Eye (tissue), 1 donor: ENCODE data around the gene TREM2.
"Not testable (repeated sequence)": the region's sequence is repeated elsewhere in the genome, so short reads cannot be mapped to it uniquely, and the experiment has no call there.

Experiments
- DNase-seq: peaks from one replicate; pipeline ENCODE4 v3.0.0-alpha.2; 2015

The TREM2 gene

GRCh38 chr6:41153992-41154625 lies 8.8 kb downstream of the TREM2 start, which contains the start of gene TREML1:
Gene TREML1, minus strand, starts transcription at chr6:41154347. Its CDS starts 59 bp downstream, at chr6:41154288.
- no peak for DNase-seq

- DNase-seq = no peak
These were observed 9.5 kb downstream of the TREM2 start for GRCh38 chr6:41153451-41153850.

GRCh38 chr6:41150671-41151070 lies 12.2 kb downstream of the TREM2 start:
- DNase-seq = no peak

- DNase-seq = no peak
These were observed 15.0 kb downstream of the TREM2 start for GRCh38 chr6:41147917-41148316.

DNA sequence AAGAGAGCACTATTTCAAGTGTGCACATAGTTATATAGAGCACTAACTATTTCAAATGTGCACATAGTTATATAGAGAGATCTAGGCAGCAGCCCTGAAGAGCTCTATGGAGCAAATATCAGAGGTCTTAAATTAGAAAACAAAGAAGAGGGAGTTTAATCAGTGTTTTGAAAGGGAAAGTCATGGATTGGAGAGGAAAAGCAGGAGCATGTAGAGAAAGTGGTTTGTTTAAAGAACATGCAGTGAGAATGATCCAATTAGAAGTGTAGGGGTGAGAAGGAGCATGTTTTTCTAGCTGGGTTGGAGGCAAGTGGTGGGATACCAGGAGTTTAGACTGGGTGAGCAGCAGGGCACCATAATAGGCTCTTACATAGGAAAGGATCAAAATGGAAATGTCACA lies 26.0 kb downstream of the TREM2 start:
- no peak for DNase-seq

GRCh38 chr6:41135062-41135832 lies 27.7 kb downstream of the TREM2 start:
- DNase-seq = no peak

- no peak for DNase-seq
These were observed 30.7 kb downstream of the TREM2 start for GRCh38 chr6:41132254-41132653.

GRCh38 chr6:41125282-41125681 lies 37.6 kb downstream of the TREM2 start:
- DNase-seq = no peak

DNA sequence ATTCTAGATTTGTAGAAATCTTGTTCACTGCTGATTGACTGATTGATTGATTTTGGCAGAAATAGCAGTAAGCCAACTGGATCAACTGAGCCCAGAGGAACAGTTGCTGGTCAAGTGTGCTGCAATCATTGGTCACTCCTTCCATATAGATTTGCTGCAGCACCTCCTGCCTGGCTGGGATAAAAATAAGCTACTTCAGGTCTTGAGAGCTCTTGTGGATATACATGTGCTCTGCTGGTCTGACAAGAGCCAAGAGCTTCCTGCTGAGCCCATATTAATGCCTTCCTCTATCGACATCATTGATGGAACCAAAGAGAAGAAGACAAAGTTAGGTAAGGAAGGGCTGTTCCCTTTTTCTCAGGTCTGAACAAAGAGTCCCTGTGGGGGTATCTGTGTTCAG lies 40.0 kb downstream of the TREM2 start:
- no peak for DNase-seq

GRCh38 chr6:41122373-41122772 lies 40.5 kb downstream of the TREM2 start:
- DNase-seq = no peak

DNA sequence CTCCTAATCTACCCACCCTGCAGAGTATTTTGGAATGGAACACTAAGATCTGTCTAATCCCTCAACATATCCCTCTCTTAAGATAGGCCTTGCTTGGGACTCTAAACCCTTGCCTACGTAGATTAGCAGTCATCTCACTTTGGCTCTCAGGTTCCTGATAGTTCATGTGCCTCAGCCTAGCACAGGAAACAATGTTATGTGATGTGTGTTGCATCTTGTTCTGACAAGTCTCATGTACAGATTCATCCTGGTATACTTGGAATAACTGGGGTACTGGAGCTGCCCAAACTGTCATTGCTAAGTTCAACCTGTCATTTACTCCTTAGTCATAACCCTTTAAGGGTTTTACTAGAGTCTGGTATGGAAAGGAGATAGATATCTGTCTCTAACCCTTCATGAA lies 42.9 kb downstream of the TREM2 start:
- DNase-seq = no peak

DNA sequence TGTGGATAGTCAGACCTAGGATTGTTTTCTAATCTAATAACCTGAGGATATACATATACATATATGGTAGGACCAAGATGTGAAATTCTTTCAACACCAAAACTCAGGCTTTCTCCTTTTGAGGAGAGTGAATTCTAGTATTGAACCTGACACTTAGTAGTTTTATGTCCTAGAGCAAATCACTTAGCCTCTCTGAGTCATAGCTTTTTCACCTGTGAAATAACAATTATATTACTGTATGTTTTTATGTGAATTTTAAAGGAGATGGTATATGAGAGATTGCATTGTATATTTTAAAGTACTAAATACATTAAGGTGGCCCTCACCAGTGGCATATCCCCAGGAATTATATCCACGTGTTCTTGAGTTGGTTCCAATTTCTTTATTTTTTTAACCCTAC lies 43.4 kb downstream of the TREM2 start:
- DNase-seq = no peak

GRCh38 chr6:41115027-41115426 lies 47.9 kb downstream of the TREM2 start:
- not testable (repeated sequence) for DNase-seq

GRCh38 chr6:41111017-41111416 lies 51.9 kb downstream of the TREM2 start:
- DNase-seq = no peak
